ENCODE data around the gene PNPO.
"Not testable (repeated sequence)": the region's sequence is repeated elsewhere in the genome, so short reads cannot be mapped to it uniquely, and the experiment has no call there.

Gene PNPO

GRCh38 chr17:47980541-47980940, 39.2 kb downstream of the PNPO start:
- DNase-seq: no peak

GRCh38 chr17:47981462-47981861, 40.1 kb downstream of the PNPO start:
- DNase-seq: no peak

- no peak for DNase-seq
These were observed 40.8 kb downstream of the PNPO start for GRCh38 chr17:47982091-47982617.

- no peak for DNase-seq
These were observed 41.4 kb downstream of the PNPO start for GRCh38 chr17:47982645-47983390.

- DNase-seq: no peak
These were observed 42.3 kb downstream of the PNPO start for GRCh38 chr17:47983492-47984223.

- DNase-seq: no peak
These were observed 45.1 kb downstream of the PNPO start for GRCh38 chr17:47986520-47986919.

GRCh38 chr17:47987240-47987835, 46.0 kb downstream of the PNPO start:
- DNase-seq: no peak

- DNase-seq: not testable (repeated sequence)
These were observed 47.1 kb downstream of the PNPO start for GRCh38 chr17:47988445-47988844.

GRCh38 chr17:47989159-47989558, 47.8 kb downstream of the PNPO start:
- no peak for DNase-seq

GRCh38 chr17:47989700-47990099, 48.3 kb downstream of the PNPO start:
- no peak for DNase-seq

GRCh38 chr17:47990962-47991731, 49.8 kb downstream of the PNPO start:
- no peak for DNase-seq

- DNase-seq: no peak
These were observed 50.8 kb downstream of the PNPO start for GRCh38 chr17:47992216-47992615.

- DNase-seq: no peak
These were observed 51.7 kb downstream of the PNPO start for GRCh38 chr17:47993031-47993564.

- no peak for DNase-seq
These were observed 52.6 kb downstream of the PNPO start for GRCh38 chr17:47993964-47994363.

GRCh38 chr17:47994724-47995123, 53.4 kb downstream of the PNPO start:
- no peak for DNase-seq

- no peak for DNase-seq
These were observed 54.0 kb downstream of the PNPO start for GRCh38 chr17:47995241-47995935.

- no peak for DNase-seq
These were observed 54.8 kb downstream of the PNPO start for GRCh38 chr17:47996201-47996600.

GRCh38 chr17:47997586-47997985, 56.2 kb downstream of the PNPO start:
- DNase-seq: no peak

- DNase-seq: no peak
These were observed 56.7 kb downstream of the PNPO start for GRCh38 chr17:47998044-47998443.

Data from stimulated activated CD4-positive, alpha-beta T cell treated with anti-CD3 and anti-CD28 coated beads, Interleukin-4, amount 100 ng/mL, for 1 hour (primary cell).